HEK293 (cell line): ENCODE results near the gene VPS37C.

Experiments
- ZNF518A ChIP-seq: fragments of 450-650 bp; formaldehyde crosslinking; conservative IDR thresholded peaks from 2 replicates; pipeline ENCODE4 v1.5.1; 2016; ENCODE audit warnings: low read depth, missing biosample characterization, missing genetic modification characterization
- TF ChIP-seq, protein P1 (sequence below): fragments of 450-650 bp; formaldehyde crosslinking; IDR thresholded peaks from 2 replicates; pipeline ENCODE4 v1.5.1; 2016; ENCODE audit warnings: missing biosample characterization, missing genetic modification characterization

DNA sequence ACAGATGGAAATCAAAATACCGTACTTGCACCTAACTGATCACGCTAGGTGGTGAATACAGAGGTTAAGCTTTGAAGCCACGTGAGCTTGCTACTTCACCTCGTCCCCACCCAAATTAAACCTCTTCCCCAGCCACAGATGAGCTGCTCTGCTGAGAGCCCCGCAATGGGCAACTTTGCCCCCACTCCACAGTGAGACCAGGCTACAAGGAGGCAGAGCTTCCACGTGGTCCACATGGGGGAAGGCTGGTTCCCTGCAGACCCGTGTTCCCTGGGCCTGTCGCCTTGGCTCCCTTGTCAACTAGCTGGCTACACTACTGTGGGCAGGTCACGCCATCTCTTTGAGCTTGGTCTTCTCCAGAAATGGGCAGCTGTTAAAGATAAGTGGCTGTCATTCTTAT lies 48.0 kb downstream of the VPS37C start:
- no peak for TF ChIP-seq ZNF518A (tag by site-specific recombination)
- TF ChIP-seq, protein P1, sequence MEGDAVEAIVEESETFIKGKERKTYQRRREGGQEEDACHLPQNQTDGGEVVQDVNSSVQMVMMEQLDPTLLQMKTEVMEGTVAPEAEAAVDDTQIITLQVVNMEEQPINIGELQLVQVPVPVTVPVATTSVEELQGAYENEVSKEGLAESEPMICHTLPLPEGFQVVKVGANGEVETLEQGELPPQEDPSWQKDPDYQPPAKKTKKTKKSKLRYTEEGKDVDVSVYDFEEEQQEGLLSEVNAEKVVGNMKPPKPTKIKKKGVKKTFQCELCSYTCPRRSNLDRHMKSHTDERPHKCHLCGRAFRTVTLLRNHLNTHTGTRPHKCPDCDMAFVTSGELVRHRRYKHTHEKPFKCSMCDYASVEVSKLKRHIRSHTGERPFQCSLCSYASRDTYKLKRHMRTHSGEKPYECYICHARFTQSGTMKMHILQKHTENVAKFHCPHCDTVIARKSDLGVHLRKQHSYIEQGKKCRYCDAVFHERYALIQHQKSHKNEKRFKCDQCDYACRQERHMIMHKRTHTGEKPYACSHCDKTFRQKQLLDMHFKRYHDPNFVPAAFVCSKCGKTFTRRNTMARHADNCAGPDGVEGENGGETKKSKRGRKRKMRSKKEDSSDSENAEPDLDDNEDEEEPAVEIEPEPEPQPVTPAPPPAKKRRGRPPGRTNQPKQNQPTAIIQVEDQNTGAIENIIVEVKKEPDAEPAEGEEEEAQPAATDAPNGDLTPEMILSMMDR, result no peak
